Keratinocyte (primary cell): ENCODE measurements around the gene SH2B3.
A peak's percentile ranks its signal among the peaks of the same experiment; 100 is the strongest.

Experiments
- EZH2 ChIP-seq: IDR thresholded peaks from one replicate; pipeline ENCODE4 v1.6.1; 2012; ENCODE audit warnings: inconsistent platforms, mild to moderate bottlenecking, low read length, moderate library complexity
- TF ChIP-seq, protein P1 (sequence below), 3 experiments: IDR thresholded peaks in 1 of 3; conservative IDR thresholded peaks in 1 of 3; optimal IDR thresholded peaks in 1 of 3; 2 replicates in 2 of 3; 3 replicates in 1 of 3; pipeline versions ENCODE3 to v1.5.1; 2011; ENCODE audit warnings: low read length in 3 of 3, mild to moderate bottlenecking in 3 of 3, moderate library complexity in 2 of 3, control low read depth in 1 of 3, inconsistent platforms in 1 of 3; ENCODE audit not compliant: insufficient read depth in 2 of 3; ENCODE audit errors: extremely low read depth in 1 of 3

DNA sequence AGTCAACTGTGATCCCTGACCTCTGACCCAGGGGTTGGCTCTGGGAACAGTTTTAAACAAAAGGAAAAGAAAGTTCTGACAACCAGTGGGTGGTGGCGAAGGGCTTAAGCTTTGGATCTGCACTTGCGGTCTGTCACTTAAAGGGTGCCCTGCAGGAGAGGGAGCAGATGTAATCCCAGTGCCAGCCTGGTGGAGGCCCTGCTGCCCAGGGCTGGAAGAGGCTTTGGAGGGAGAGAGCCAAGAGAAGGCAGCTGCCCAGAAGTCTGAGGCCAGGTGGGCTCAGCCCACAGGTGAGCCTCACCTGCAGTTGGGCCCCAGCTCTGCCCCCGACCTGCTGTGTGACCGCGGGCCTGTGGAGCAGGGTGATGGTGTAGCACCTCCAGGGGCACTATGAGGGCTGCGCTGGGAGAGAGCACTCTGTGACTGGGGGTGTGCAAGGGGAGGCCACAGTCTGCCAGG, 19.1 kb downstream of the SH2B3 start:
- TF ChIP-seq EZH2 = no peak
- TF ChIP-seq, protein P1, sequence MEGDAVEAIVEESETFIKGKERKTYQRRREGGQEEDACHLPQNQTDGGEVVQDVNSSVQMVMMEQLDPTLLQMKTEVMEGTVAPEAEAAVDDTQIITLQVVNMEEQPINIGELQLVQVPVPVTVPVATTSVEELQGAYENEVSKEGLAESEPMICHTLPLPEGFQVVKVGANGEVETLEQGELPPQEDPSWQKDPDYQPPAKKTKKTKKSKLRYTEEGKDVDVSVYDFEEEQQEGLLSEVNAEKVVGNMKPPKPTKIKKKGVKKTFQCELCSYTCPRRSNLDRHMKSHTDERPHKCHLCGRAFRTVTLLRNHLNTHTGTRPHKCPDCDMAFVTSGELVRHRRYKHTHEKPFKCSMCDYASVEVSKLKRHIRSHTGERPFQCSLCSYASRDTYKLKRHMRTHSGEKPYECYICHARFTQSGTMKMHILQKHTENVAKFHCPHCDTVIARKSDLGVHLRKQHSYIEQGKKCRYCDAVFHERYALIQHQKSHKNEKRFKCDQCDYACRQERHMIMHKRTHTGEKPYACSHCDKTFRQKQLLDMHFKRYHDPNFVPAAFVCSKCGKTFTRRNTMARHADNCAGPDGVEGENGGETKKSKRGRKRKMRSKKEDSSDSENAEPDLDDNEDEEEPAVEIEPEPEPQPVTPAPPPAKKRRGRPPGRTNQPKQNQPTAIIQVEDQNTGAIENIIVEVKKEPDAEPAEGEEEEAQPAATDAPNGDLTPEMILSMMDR (optimal IDR thresholded peaks at IDR 0.05 in 1 of 3, IDR thresholded peaks at IDR 0.05 in 1 of 3, conservative IDR thresholded peaks at IDR 0.05 in 1 of 3; ENCODE audit: extremely low read depth in 1 of 3, insufficient read depth in 2 of 3, low read length in 3 of 3) = peak; percentile 15 to 23 (median 21)
